Activated gamma-delta T cell (primary cell): ENCODE measurements around the gene ILF3.

Experiments
- DNase-seq: peaks from one replicate; lab custom pipeline; 2025; lab: John Stamatoyannopoulos, UW

Gene ILF3

GRCh38 chr19:10730932-10731331 is 76.8 kb downstream of the ILF3 start:
- DNase-seq = peak; percentile 24

GRCh38 chr19:10735741-10736140 is 81.6 kb downstream of the ILF3 start:
- DNase-seq = no peak

DNA sequence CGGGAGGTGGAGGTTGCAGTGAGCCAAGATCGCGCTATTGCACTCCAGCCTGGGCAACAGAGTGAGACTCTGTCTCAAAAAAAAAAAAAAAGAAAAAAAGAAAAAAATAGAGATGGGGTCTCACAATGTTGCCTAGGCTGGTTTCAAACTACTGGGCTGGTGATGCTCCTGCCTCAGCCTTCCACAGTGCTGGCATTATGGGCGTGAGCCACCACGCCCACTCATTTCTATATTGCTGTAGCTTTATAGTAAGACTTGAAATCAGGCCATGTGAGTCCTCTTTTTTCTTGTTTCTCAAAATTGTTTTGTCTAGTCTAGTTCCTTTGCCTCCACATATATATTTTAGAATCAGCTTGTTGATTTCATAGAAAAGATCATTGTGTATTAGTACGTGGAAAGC is 82.0 kb downstream of the ILF3 start:
- no peak for DNase-seq

- DNase-seq = no peak
Measured at GRCh38 chr19:10736916-10737551, 82.9 kb downstream of the ILF3 start.

- DNase-seq = no peak
Measured at GRCh38 chr19:10737722-10738121, 83.6 kb downstream of the ILF3 start.

DNA sequence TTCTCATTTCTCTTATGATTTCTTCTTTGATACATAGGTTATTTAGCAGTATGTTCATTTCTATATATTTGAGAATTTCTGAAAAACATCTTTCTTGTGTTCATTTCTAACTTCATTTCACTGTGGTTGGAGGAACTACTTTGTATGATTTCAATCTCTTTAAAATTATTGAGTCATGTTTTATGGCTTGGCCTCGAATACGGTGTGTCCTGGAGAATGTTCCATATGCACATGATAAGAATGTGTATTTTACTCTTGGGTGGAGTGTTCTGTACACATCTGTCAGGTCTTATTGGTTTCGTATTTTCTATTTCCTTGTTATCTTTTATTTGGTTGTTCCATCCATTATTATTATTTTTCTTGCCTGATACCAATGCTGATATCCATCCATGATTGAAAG is 86.7 kb downstream of the ILF3 start:
- no peak for DNase-seq
